ENCODE results near the gene C3orf38. TPM values are rescaled to one million over a fixed set of nuclear protein-coding genes. Genes with fewer than 3 reads are reported as not detected.

The C3orf38 gene
- total RNA-seq, 2 donors from 2014 or later, result 35.9 to 37.9 TPM

GRCh38 chr3:88141458-88142083 lies 8.2 kb upstream of the C3orf38 start:
- TF ChIP-seq CTCF (conservative IDR thresholded peaks at IDR 0.05), result no peak
- H3K36me3 ChIP-seq (ENCODE audit: control insufficient read depth, insufficient read depth, low read length), result peaks cover 40% of the 10 kb centered on the region
- no peak overlapping the region for H3K27ac ChIP-seq (ENCODE audit: low read depth, low read length)
- Mint-ChIP-seq H3K27ac (no peak overlapping the region), H3K4me3 (no peak overlapping the region), H3K4me1 (peaks cover 8% of the 10 kb centered on the region), H3K9me3 (no peaks in the 10 kb centered on the region), H3K27me3 (ENCODE audit: insufficient read depth) (no peaks in the 10 kb centered on the region), H3K36me3 (ENCODE audit: low read depth) (peaks cover 34% of the 10 kb centered on the region)
- 68% methylated on average over 4 of the region's 4 CpGs; no CpG with 5 or more reads in 1 of the 2 experiments for WGBS, 2 experiments (ENCODE audit: insufficient coverage in 1 of 2, insufficient read length in 1 of 2)
- no peak overlapping the region for H3K9ac ChIP-seq (ENCODE audit: extremely low read depth, low read length, poor library complexity, severe bottlenecking)
- no peaks in the 10 kb centered on the region for H3K27me3 ChIP-seq (ENCODE audit: control insufficient read depth, insufficient read depth, low read length, poor library complexity, severe bottlenecking)
- no peak overlapping the region for H3K4me3 ChIP-seq (ENCODE audit: low read length)
- H3K9me3 ChIP-seq (ENCODE audit: control insufficient read depth, low read length), result no peaks in the 10 kb centered on the region
- H3K4me1 ChIP-seq (ENCODE audit: control insufficient read depth, insufficient read depth, low read length), result no peaks in the 10 kb centered on the region
- DNase-seq, result no peak

- TF ChIP-seq CTCF (conservative IDR thresholded peaks at IDR 0.05), result no peak
- H3K36me3 Mint-ChIP-seq (ENCODE audit: low read depth), result peaks cover 30% of the 10 kb centered on the region
- no peaks in the 10 kb centered on the region for H3K27me3 Mint-ChIP-seq (ENCODE audit: insufficient read depth)
- no peak overlapping the region for H3K27ac ChIP-seq (ENCODE audit: low read depth, low read length)
- H3K36me3 ChIP-seq (ENCODE audit: control insufficient read depth, insufficient read depth, low read length), result peaks cover 38% of the 10 kb centered on the region
- H3K9me3 Mint-ChIP-seq, result no peaks in the 10 kb centered on the region
- 40 to 52% methylated on average over 1 to 3 of the region's 3 CpGs for WGBS, 2 experiments (ENCODE audit: insufficient coverage in 1 of 2, insufficient read length in 1 of 2)
- no peak overlapping the region for H3K4me3 ChIP-seq (ENCODE audit: low read length)
- no peaks in the 10 kb centered on the region for H3K27me3 ChIP-seq (ENCODE audit: control insufficient read depth, insufficient read depth, low read length, poor library complexity, severe bottlenecking)
- no peak overlapping the region for H3K4me3 Mint-ChIP-seq
- no peaks in the 10 kb centered on the region for H3K9me3 ChIP-seq (ENCODE audit: control insufficient read depth, low read length)
- H3K27ac Mint-ChIP-seq, result peak overlapping the region; percentile 46
- peaks cover 14% of the 10 kb centered on the region for H3K4me1 Mint-ChIP-seq
- no peak for DNase-seq
- H3K4me1 ChIP-seq (ENCODE audit: control insufficient read depth, insufficient read depth, low read length), result peaks cover 3% of the 10 kb centered on the region
- H3K9ac ChIP-seq (ENCODE audit: extremely low read depth, low read length, poor library complexity, severe bottlenecking), result no peak overlapping the region
Measured at GRCh38 chr3:88142094-88142624, 7.6 kb upstream of the C3orf38 start.

GRCh38 chr3:88147261-88147660 lies 2.5 kb upstream of the C3orf38 start:
- no peaks in the 10 kb centered on the region for H3K27me3 ChIP-seq (ENCODE audit: control insufficient read depth, insufficient read depth, low read length, poor library complexity, severe bottlenecking)
- TF ChIP-seq CTCF (conservative IDR thresholded peaks at IDR 0.05), result no peak
- no peak overlapping the region for H3K9ac ChIP-seq (ENCODE audit: extremely low read depth, low read length, poor library complexity, severe bottlenecking)
- H3K4me1 Mint-ChIP-seq, result peaks cover 30% of the 10 kb centered on the region
- H3K27ac ChIP-seq (ENCODE audit: low read depth, low read length), result no peak overlapping the region
- no peaks in the 10 kb centered on the region for H3K36me3 ChIP-seq (ENCODE audit: control insufficient read depth, insufficient read depth, low read length)
- peaks cover 3% of the 10 kb centered on the region for H3K4me1 ChIP-seq (ENCODE audit: control insufficient read depth, insufficient read depth, low read length)
- no peak overlapping the region for H3K27ac Mint-ChIP-seq
- no peak overlapping the region for H3K4me3 ChIP-seq (ENCODE audit: low read length)
- H3K27me3 Mint-ChIP-seq (ENCODE audit: insufficient read depth), result no peaks in the 10 kb centered on the region
- H3K4me3 Mint-ChIP-seq, result no peak overlapping the region
- no peaks in the 10 kb centered on the region for H3K9me3 Mint-ChIP-seq
- no peak for DNase-seq
- peaks cover 4% of the 10 kb centered on the region for H3K36me3 Mint-ChIP-seq (ENCODE audit: low read depth)
- H3K9me3 ChIP-seq (ENCODE audit: control insufficient read depth, low read length), result no peaks in the 10 kb centered on the region
